Prostate gland (tissue), 2 donors: ENCODE measurements around the gene THAP4.

Source experiments
- POLR2A ChIP-seq: fragments of 450-650 bp; IDR thresholded peaks from one replicate; pipeline ENCODE4 v1.6.1; 2016; ENCODE audit warnings: antibody characterized with exemption, mild to moderate bottlenecking
- POLR2AphosphoS5 ChIP-seq: sonication (generic); formaldehyde crosslinking; IDR thresholded peaks from one replicate; pipeline ENCODE4 v1.6.1; 2017; ENCODE audit warnings: antibody characterized with exemption
- TF ChIP-seq, protein P1 (sequence below), 4 experiments: fragments of 200-600 bp in 2 of 4; fragments of 450-650 bp in 2 of 4; sonication (generic) in 2 of 4; IDR thresholded peaks; 1 replicate in 3 of 4; 2 replicates in 1 of 4; pipeline ENCODE4 v1.5.1; 2016 to 2019; ENCODE audit warnings: antibody characterized with exemption in 4 of 4, mild to moderate bottlenecking in 2 of 4, moderate library complexity in 2 of 4

DNA sequence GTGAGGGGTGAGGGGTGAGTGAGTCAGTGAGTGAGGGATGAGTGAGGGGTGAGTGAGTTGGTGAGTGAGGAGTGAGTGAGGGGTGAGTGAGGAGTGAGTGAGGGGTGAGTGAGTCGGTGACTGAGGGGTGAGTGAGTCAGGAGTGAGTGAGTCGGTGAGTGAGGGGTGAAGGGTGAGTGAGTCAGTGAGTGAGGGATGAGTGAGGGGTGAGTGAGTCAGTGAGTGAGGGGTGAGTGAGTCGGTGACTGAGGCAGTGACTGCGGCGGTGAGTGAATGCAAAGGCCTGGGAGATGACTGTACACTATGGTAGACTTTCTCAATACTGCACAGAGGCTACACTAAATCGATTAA lies 16.6 kb downstream of the THAP4 start:
- TF ChIP-seq, protein P1, sequence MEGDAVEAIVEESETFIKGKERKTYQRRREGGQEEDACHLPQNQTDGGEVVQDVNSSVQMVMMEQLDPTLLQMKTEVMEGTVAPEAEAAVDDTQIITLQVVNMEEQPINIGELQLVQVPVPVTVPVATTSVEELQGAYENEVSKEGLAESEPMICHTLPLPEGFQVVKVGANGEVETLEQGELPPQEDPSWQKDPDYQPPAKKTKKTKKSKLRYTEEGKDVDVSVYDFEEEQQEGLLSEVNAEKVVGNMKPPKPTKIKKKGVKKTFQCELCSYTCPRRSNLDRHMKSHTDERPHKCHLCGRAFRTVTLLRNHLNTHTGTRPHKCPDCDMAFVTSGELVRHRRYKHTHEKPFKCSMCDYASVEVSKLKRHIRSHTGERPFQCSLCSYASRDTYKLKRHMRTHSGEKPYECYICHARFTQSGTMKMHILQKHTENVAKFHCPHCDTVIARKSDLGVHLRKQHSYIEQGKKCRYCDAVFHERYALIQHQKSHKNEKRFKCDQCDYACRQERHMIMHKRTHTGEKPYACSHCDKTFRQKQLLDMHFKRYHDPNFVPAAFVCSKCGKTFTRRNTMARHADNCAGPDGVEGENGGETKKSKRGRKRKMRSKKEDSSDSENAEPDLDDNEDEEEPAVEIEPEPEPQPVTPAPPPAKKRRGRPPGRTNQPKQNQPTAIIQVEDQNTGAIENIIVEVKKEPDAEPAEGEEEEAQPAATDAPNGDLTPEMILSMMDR (IDR thresholded peaks at IDR 0.05) = no peak
- TF ChIP-seq POLR2AphosphoS5 (no peak), POLR2A (no peak)
